Measurements from ENCODE around the gene TRMU. TPM values are rescaled to one million over a fixed set of nuclear protein-coding genes. Genes with fewer than 3 reads are reported as not detected.
A peak's percentile ranks its signal among the peaks of the same experiment; 100 is the strongest.

TRMU gene
- total and polyA plus RNA-seq, 8 donors: 15.0 to 58.0 (median 23.4) TPM

GRCh38 chr22:46318576-46318975 is 16.9 kb upstream of the TRMU start:
- intact Hi-C loops (cut with DNase I): loop anchor here in 1 of 3 donors (10.0 kb wide), 1 partner anchor 324 kb away; no protein-coding TSS in a partner anchor
- Histone ChIP-seq H3K27ac (no peak overlapping the region), H3K36me3 (no peaks in the 10 kb centered on the region), H3K9me3 (no peaks in the 10 kb centered on the region), H3K4me3 (no peak overlapping the region), H3K27me3 (no peaks in the 10 kb centered on the region), H3K4me1 (no peaks in the 10 kb centered on the region)
- FAIRE-seq (no peak), DNase-seq (peak in 1 of 6 donors; percentile 19), ATAC-seq (no peak)
- WGBS, 2 donors: 93 to 97% methylated on average over 15 of the region's 15 CpGs
- TF ChIP-seq CTCF (IDR thresholded peaks at IDR 0.05): no peak

GRCh38 chr22:46319319-46319718 is 16.2 kb upstream of the TRMU start:
- Histone ChIP-seq H3K36me3 (no peaks in the 10 kb centered on the region), H3K27me3 (no peaks in the 10 kb centered on the region), H3K4me3 (no peak overlapping the region), H3K27ac (no peak overlapping the region), H3K4me1 (no peaks in the 10 kb centered on the region), H3K9me3 (no peaks in the 10 kb centered on the region)
- TF ChIP-seq CTCF (IDR thresholded peaks at IDR 0.05): no peak
- intact Hi-C loops (cut with DNase I): loop anchor here in 1 of 3 donors (10.0 kb wide), 1 partner anchor 325 kb away; no protein-coding TSS in a partner anchor
- 94 to 97% methylated on average over 10 of the region's 10 CpGs for WGBS, 2 donors
- FAIRE-seq: no peak
- ATAC-seq: no peak
- peak in 1 of 6 donors; percentile 29 for DNase-seq

GRCh38 chr22:46320166-46320710 is 15.3 kb upstream of the TRMU start:
- intact Hi-C loops (cut with DNase I): loop anchor here in 1 of 3 donors (5.0 kb wide), 1 partner anchor 318 kb away; no protein-coding TSS in a partner anchor
- no peak for TF ChIP-seq CTCF (IDR thresholded peaks at IDR 0.05)
- DNase-seq (peak in 2 of 6 donors; percentile 3 to 37), FAIRE-seq (no peak), ATAC-seq (no peak)
- 92 to 93% methylated on average over 14 of the region's 14 CpGs for WGBS, 2 donors
- Histone ChIP-seq H3K27ac (no peak overlapping the region), H3K4me1 (no peaks in the 10 kb centered on the region), H3K4me3 (no peak overlapping the region), H3K36me3 (no peaks in the 10 kb centered on the region), H3K9me3 (no peaks in the 10 kb centered on the region), H3K27me3 (no peaks in the 10 kb centered on the region)

GRCh38 chr22:46320716-46321386 is 14.7 kb upstream of the TRMU start:
- ATAC-seq (no peak), DNase-seq (peak in 2 of 6 donors; percentile 4 to 23), FAIRE-seq (no peak)
- H3K36me3 ChIP-seq: no peaks in the 10 kb centered on the region
- no peaks in the 10 kb centered on the region for H3K4me1 ChIP-seq
- intact Hi-C loops (cut with DNase I): loop anchor here in 1 of 3 donors (5.0 kb wide), 1 partner anchor 319 kb away; no protein-coding TSS in a partner anchor
- no peak overlapping the region for H3K4me3 ChIP-seq
- H3K27ac ChIP-seq: no peak overlapping the region
- no peaks in the 10 kb centered on the region for H3K27me3 ChIP-seq
- TF ChIP-seq CTCF (IDR thresholded peaks at IDR 0.05): no peak
- 94% methylated on average over 20 of the region's 20 CpGs for WGBS, 2 donors
- H3K9me3 ChIP-seq: no peaks in the 10 kb centered on the region

GRCh38 chr22:46322711-46323110 is 12.8 kb upstream of the TRMU start:
- no peaks in the 10 kb centered on the region for H3K27me3 ChIP-seq
- no peak for ATAC-seq
- 92 to 94% methylated on average over 15 of the region's 15 CpGs for WGBS, 2 donors
- intact Hi-C loops (cut with DNase I): loop anchor here in 1 of 3 donors (5.0 kb wide), 1 partner anchor 320 kb away; no protein-coding TSS in a partner anchor
- no peaks in the 10 kb centered on the region for H3K4me1 ChIP-seq
- peak in 2 of 6 donors; percentile 10 to 39 for DNase-seq
- FAIRE-seq: no peak
- H3K4me3 ChIP-seq: no peak overlapping the region
- H3K9me3 ChIP-seq: no peaks in the 10 kb centered on the region
- no peak for TF ChIP-seq CTCF (IDR thresholded peaks at IDR 0.05)
- H3K27ac ChIP-seq: no peak overlapping the region
- H3K36me3 ChIP-seq: no peaks in the 10 kb centered on the region

Measured in pancreas (tissue), 10 donors.